GM04503 (cell line): ENCODE measurements around the gene KRTAP22-2.

ENCODE experiments used
- DNase-seq: peaks from one replicate; pipeline ENCODE4 v3.0.0-alpha.2; 2012; ENCODE audit warnings: low read depth

The KRTAP22-2 gene

DNA sequence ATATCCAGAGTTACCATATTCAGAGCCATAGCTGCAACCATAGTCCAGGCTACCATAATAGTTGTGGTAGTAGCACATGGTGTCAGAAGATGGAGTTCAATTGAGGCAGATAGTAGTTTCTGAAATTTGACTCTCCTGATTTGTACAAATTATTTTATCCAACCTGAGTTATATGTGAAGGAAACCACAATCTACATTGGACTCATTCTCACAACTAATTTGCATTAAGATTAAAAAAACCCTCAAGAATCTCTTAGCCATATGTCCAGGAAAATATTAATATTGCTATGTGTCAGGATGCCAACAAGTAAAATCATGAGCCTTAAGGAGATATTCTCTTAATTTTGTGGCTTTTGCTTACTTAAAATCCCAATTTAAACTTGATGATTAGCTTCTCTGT lies at the start of gene KRTAP22-2:
TSS of gene KRTAP22-2 (minus strand) at position 101 of the 400 bp plus-strand sequence.
- DNase-seq = no peak

DNA sequence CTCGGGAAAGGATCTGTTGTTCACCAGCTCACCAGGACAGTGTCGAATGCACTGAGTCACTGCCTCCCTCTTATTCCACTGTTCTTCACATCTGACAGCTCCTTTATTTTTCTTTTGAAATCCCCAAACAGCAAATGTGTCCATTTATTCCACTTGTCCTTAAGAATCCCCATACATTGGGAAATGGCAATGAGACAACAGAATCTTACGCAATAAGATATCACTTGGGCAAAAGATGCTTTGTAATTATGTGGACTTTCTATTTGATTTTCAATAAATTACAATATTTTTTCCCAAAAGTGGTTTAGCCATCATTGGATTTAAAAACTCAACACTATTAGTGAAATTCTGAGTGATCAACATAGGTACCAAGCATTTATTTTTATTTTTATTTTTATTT lies 48.5 kb upstream of the KRTAP22-2 start:
- DNase-seq = no peak

DNA sequence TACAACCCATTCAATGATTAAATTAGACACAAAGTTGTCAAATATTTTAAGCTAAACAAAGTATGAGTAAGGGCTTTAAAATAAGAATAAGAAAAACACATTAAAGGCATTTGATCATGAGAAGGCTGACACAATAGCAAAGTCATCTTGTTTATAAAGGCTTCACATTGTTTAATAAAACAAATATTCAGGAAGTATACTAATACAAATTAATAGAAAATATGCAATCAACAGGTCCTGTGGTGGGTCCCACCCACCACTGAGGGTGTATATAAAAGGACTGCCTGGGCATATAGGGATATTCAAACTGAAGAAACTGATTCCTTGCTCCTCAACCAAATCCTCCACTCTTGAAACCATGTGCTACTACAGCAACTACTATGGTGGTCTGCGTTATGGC lies 44.7 kb upstream of the KRTAP22-2 start, which contains the start of gene KRTAP20-2:
TSS of gene KRTAP20-2 (plus strand) at position 301 of the 400 bp plus-strand sequence. CDS start at position 359, 58 bp downstream.
- no peak for DNase-seq

GRCh38 chr21:30629200-30629599 lies 39.0 kb upstream of the KRTAP22-2 start:
- DNase-seq = no peak

DNA sequence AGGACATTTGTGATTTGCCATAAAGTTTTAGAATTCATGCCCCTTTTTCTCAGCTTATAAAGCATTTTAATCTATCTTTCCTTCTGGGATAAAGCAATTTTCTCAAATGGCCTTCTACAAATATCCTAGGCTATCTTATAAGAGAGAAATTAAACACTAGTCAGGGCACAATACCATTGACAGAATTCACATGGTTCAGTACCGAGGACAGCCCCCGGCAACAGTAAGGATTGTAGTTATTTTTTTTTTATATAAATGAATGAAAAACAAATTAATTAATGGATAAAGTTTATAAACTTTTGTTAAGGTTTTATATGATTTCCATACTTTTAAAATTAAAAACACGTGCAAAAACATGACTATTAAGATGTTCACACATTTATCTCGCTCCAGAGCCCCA lies 37.9 kb upstream of the KRTAP22-2 start:
- no peak for DNase-seq

- no peak for DNase-seq
These were observed 35.4 kb upstream of the KRTAP22-2 start for GRCh38 chr21:30625449-30626165.

DNA sequence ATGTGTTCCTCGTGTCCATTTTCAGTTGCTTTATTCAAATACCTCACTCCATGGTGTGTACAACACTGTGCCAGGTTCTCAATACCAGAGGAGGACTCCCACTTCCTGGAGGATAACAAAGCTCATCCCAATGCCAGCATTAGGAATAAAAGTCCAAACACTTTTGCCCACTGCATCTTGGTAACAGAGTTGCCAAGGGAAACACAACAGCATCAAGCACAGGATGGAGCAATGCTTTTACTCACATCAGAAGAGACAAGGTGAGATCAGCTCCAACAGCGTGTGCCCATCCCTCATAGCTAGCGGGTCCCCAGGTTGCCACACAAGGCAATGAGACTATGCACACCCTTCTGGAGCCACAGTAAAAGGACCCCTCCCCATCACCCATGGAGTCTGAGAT lies 33.2 kb upstream of the KRTAP22-2 start:
- DNase-seq = no peak

DNA sequence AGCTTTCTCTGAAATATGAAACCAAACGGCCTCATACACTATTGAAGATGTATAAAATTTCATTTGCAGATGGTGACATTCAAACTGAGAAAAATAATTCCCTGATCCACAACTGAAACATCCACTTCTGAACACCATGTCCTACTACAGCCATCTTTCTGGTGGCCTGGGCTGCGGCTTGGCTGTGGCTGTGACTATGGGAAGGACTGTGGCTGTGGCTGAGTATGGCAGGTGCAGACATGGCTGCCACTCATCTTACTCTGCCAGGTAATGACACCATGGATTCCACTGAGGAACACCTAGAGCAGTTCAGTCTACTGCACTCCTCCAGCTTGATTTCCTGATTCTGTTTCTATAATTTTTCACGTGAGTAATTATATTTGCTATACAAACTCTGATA lies 30.3 kb upstream of the KRTAP22-2 start, which contains the start of gene KRTAP20-4:
TSS of gene KRTAP20-4 (plus strand) at position 106 of the 400 bp plus-strand sequence.
- no peak for DNase-seq

DNA sequence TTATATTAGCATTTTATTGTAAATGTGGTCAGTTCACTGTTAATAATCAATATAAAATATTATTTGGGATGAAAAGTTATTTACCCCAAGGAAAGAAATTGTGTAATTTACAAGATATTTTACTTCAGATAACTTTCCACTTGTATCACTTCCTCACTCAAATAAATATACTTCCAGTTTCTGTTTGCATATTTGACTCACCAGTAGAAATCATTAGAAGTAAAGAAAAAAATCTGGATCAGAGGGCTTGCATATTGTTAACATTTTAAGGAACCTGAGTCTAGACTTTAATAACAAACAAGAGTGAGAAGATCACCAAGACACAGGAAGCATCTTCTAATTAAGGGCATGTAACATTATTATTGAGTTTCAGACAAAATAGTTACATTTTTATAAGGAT lies 29.9 kb upstream of the KRTAP22-2 start:
- no peak for DNase-seq

GRCh38 chr21:30616125-30616524 lies 25.9 kb upstream of the KRTAP22-2 start, which contains the start of gene KRTAP20-1:
TSS of gene KRTAP20-1 (plus strand) at chr21:30616425. CDS start at chr21:30616455, 30 bp downstream.
- DNase-seq = no peak

DNA sequence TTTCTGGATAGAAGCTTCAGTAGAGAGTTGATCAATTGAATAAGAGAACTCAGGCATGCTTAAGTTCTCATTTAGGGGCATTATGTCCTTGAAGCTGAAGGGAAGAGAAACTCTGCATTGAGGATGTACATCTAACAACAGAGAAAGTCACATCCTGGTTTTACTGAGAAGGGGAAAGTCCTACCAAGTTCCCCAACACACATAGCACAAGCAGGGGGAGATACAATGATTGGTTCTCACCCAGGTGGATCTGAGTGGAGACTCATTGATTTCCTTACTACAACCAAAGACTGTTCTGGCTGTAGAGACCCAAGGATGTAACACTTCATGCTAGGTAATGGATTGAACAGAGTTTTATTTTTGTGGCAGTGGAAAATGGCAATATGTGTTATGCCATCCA lies 25.0 kb upstream of the KRTAP22-2 start:
- no peak for DNase-seq

GRCh38 chr21:30613836-30614235 lies 23.6 kb upstream of the KRTAP22-2 start, which contains the start of gene KRTAP6-1:
TSS of gene KRTAP6-1 (minus strand) at chr21:30613930. CDS start at chr21:30613904, 26 bp downstream.
- DNase-seq = no peak

DNA sequence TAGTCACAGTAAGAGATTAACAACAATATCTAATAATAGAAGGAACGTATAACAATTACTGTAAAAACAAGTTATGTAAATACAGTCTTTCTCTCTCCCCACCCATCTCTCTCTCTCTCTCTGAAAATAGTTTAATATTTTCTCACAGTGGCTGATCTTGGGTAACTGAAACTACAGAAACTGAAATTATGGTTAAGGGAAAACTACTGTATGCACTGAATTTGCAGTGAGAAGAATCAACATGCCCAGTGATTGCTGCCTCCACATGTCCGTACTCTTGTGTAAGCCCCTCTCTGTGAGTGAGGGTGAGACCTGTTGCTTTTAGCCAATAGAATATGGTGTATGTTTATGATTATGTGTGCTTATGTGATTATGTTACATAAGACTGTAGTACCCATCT lies 21.9 kb upstream of the KRTAP22-2 start:
- no peak for DNase-seq

GRCh38 chr21:30605968-30606367 lies 15.8 kb upstream of the KRTAP22-2 start:
- DNase-seq = no peak

DNA sequence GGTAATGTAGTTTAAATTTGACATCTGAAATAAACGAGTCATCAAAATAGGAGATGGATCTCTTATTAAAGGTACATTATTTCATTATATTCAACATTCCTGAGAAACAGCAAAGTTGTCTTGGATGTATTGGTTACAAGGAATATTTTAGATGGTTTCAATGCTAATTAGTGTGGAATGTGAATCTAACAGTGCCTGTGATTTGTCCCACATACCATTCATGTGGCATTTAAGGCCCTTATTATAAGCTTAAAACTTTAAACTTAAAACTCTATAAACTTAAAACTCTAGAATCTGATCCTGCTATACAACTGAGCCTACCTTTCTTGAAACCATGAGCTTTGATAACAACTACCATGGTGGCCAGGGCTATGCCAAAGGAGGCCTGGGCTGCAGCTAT lies 10.6 kb upstream of the KRTAP22-2 start, which contains the start of gene KRTAP22-1:
TSS of gene KRTAP22-1 (plus strand) at position 301 of the 400 bp plus-strand sequence.
- DNase-seq = no peak

GRCh38 chr21:30598802-30599201 lies 8.6 kb upstream of the KRTAP22-2 start, which contains the start of gene KRTAP6-2:
TSS of gene KRTAP6-2 (minus strand) at chr21:30598902. CDS start at chr21:30598874, 28 bp downstream.
- DNase-seq = no peak

DNA sequence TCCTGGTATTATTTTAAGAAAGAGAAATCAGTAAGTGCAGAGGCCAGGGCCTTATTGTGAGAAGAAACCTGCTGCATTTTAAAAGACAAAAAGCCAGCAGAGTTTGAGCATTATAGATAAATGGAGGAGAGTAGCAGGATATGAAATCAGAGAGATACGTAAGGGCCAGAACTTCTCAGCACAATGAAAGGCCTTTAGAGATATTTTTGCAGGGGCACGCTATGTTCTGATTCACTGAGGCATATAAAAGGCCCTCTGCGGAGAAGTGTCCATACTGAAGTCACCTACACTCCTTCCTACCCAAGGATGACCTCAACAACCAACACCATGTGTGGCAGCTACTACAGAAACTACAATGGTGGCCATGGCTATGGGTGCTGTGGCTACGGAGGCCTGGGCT lies 1.9 kb upstream of the KRTAP22-2 start, which contains the start of gene KRTAP6-3:
TSS of gene KRTAP6-3 (plus strand) at position 301 of the 400 bp plus-strand sequence. CDS start at position 307, 6 bp downstream.
- no peak for DNase-seq

DNA sequence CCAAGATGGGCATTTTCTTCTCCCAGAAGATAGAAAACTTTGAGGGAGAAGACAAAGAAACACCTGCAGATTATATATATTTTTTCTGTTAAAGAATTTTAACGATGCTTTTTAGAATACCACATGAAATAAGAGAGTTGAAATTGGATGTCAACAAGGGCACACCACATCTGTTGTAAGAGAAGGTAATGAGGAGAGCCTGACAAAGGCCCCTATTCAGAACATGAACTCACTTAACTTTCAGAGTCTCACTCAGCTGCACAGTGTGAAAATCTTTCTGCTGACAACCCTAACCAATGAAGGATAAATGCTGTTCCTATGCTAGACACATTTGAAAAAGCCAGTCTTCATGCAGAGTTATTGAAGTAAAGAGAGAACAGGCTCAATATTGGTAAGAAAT lies 7.3 kb downstream of the KRTAP22-2 start:
- DNase-seq = no peak

- no peak for DNase-seq
These were observed 10.1 kb downstream of the KRTAP22-2 start for GRCh38 chr21:30580132-30580531.

DNA sequence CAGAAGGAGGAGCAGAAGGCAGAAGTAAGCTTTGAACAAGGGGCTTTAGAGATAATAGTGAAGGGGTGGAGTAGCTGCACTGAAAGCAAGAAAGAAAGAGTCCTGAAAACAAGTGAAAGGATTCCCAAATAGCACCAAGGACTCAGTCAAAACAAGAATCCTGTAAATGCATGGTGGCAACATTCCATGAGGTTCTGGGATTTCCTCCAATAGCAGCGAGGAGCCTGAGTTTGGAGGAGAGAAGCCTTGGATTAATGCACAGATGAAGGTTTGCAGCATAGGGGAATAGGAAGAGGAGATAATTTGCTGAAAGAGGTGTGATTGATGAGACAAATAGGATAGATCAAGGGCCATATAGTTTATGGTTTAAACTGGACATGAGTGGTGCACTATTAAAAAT lies 10.9 kb downstream of the KRTAP22-2 start:
- no peak for DNase-seq

DNA sequence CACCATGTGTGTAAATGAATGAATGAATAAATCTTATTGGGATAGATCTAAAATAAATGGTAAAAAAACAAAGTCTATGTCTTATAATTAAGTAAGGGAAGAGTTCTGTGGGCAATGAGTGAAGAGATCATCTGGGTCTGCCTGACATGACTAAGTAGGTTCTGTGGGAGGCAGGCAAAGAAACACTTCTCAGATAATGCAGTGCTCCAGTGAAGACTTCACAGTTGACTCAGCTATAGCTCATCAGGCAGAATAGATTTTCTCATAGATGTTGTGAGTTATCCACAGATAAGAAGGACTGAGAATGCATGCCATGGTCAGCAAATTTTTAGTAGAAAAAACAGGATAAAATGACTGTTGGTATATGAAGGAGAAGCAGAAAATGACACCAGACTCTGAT lies 12.4 kb downstream of the KRTAP22-2 start:
- no peak for DNase-seq

- no peak for DNase-seq
These were observed 22.6 kb downstream of the KRTAP22-2 start for GRCh38 chr21:30567617-30568016.

GRCh38 chr21:30563630-30564029 lies 26.6 kb downstream of the KRTAP22-2 start:
- no peak for DNase-seq
